ENCODE results near the gene KCNE3.

- no peak for TF ChIP-seq CTCF (IDR thresholded peaks at IDR 0.05; ENCODE audit: low read length)
- no peak for TF ChIP-seq EZH2 (IDR thresholded peaks at IDR 0.05; ENCODE audit: borderline replicate concordance, low read length)
Measured at GRCh38 chr11:74504100-74504691, 36.8 kb upstream of the KCNE3 start.
